ENCODE measurements around the gene UMPS. TPM values are rescaled to one million over a fixed set of nuclear protein-coding genes. Genes with fewer than 3 reads are reported as not detected.
A peak's percentile ranks its signal among the peaks of the same experiment; 100 is the strongest.

Gene UMPS
- total and polyA plus RNA-seq, 9 of the 15 experiments (the other 6 are each of a cell fraction or from before 2014, with no cell fraction given), result 28.9 to 91.0 (median 45.9) TPM

DNA sequence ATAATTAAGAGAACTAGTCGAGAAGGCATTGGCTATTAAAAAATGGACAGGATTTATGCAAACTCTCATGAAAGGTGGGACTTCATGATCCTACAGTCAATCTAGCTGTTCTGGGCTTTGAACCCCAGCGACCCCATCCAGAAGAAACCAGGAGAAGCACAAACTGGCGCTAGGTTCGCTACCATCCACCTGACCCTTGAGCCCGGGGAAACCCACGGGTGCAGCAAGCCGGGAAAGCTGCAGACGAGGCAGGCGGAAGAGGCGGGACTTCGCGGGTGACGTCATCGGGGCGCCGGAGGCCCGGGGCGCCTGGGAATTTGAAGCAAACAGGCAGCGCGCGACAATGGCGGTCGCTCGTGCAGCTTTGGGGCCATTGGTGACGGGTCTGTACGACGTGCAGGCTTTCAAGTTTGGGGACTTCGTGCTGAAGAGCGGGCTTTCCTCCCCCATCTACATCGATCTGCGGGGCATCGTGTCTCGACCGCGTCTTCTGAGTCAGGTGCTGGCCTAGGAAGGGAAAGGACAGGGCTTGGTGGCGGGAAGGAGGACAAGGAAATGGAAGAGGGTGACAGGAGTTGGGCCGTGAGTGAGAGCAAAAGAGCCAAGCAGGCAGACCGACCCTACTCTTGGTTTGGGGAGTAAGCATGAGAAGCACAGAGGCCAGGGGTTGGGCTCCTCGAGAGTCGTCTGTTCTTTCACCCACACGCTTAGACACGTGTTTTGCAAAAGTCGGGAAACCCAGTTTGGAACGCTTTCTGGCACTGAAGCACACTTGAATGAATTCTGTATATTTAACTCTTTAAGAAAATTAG lies at the start of gene UMPS (continued):
- peak; percentile 42; the same call in 1 of the 2 replicates for TF ChIP-seq SMAD4 (CRISPR knock-in tag; conservative IDR thresholded peaks at IDR 0.05)
- TF ChIP-seq, protein P1, sequence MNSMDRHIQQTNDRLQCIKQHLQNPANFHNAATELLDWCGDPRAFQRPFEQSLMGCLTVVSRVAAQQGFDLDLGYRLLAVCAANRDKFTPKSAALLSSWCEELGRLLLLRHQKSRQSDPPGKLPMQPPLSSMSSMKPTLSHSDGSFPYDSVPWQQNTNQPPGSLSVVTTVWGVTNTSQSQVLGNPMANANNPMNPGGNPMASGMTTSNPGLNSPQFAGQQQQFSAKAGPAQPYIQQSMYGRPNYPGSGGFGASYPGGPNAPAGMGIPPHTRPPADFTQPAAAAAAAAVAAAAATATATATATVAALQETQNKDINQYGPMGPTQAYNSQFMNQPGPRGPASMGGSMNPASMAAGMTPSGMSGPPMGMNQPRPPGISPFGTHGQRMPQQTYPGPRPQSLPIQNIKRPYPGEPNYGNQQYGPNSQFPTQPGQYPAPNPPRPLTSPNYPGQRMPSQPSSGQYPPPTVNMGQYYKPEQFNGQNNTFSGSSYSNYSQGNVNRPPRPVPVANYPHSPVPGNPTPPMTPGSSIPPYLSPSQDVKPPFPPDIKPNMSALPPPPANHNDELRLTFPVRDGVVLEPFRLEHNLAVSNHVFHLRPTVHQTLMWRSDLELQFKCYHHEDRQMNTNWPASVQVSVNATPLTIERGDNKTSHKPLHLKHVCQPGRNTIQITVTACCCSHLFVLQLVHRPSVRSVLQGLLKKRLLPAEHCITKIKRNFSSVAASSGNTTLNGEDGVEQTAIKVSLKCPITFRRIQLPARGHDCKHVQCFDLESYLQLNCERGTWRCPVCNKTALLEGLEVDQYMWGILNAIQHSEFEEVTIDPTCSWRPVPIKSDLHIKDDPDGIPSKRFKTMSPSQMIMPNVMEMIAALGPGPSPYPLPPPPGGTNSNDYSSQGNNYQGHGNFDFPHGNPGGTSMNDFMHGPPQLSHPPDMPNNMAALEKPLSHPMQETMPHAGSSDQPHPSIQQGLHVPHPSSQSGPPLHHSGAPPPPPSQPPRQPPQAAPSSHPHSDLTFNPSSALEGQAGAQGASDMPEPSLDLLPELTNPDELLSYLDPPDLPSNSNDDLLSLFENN (IDR thresholded peaks at IDR 0.05; ENCODE audit: low read depth in 2 of 2, low read length in 2 of 2), result no peak
- peak; percentile 90 for TF ChIP-seq GABPB1 (CRISPR knock-in tag; IDR thresholded peaks at IDR 0.05)
- TF ChIP-seq CHD4 (IDR thresholded peaks at IDR 0.05; ENCODE audit: insufficient read depth, insufficient replicate concordance, low read depth, low read length, poor library complexity, severe bottlenecking), result no peak
- no peak for TF ChIP-seq PYGO2 (tag; IDR thresholded peaks at IDR 0.05)
- peak in 1 of 2 experiments; percentile 55; a peak in 1 of 4 replicates for TF ChIP-seq TBL1XR1 (IDR thresholded peaks at IDR 0.05; ENCODE audit: low read length in 2 of 2)
- no peak for TF ChIP-seq EGR1 (conservative IDR thresholded peaks at IDR 0.05)
- TF ChIP-seq ARID1B (IDR thresholded peaks at IDR 0.05), result 0 out of 2 replicates have a peak, but pooled peaks have one; percentile 7
- TF ChIP-seq MYC (IDR thresholded peaks at IDR 0.05; ENCODE audit: low read depth, low read length), result peak; percentile 81
- TF ChIP-seq MYC (CRISPR knock-in tag; IDR thresholded peaks at IDR 0.05; ENCODE audit: borderline replicate concordance, low read depth), result 0 out of 2 replicates have a peak, but pooled peaks have one; percentile 41
- peak; percentile 38; the same call in 1 of the 2 replicates for TF ChIP-seq ESRRA (IDR thresholded peaks at IDR 0.05; ENCODE audit: borderline replicate concordance, low read depth)
- peak; percentile 92 for TF ChIP-seq POLR2A (conservative IDR thresholded peaks at IDR 0.05)
- no peak for TF ChIP-seq ZNF3 (CRISPR knock-in tag; IDR thresholded peaks at IDR 0.05)
- no peak for TF ChIP-seq SMARCB1 (IDR thresholded peaks at IDR 0.05; ENCODE audit: insufficient read length, low read depth)
- TF ChIP-seq SMC3 (conservative IDR thresholded peaks at IDR 0.05; ENCODE audit: insufficient read depth, low read depth, low read length), result no peak
- TF ChIP-seq NFE2L1 (tag; IDR thresholded peaks at IDR 0.05; ENCODE audit: borderline replicate concordance, low read depth), result no peak
- TF ChIP-seq, protein P2, sequence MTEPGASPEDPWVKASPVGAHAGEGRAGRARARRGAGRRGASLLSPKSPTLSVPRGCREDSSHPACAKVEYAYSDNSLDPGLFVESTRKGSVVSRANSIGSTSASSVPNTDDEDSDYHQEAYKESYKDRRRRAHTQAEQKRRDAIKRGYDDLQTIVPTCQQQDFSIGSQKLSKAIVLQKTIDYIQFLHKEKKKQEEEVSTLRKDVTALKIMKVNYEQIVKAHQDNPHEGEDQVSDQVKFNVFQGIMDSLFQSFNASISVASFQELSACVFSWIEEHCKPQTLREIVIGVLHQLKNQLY (CRISPR knock-in tag; conservative IDR thresholded peaks at IDR 0.05), result no peak
- TF ChIP-seq RHOXF2B (CRISPR knock-in tag; conservative IDR thresholded peaks at IDR 0.05), result no peak
- TF ChIP-seq, protein P3, sequence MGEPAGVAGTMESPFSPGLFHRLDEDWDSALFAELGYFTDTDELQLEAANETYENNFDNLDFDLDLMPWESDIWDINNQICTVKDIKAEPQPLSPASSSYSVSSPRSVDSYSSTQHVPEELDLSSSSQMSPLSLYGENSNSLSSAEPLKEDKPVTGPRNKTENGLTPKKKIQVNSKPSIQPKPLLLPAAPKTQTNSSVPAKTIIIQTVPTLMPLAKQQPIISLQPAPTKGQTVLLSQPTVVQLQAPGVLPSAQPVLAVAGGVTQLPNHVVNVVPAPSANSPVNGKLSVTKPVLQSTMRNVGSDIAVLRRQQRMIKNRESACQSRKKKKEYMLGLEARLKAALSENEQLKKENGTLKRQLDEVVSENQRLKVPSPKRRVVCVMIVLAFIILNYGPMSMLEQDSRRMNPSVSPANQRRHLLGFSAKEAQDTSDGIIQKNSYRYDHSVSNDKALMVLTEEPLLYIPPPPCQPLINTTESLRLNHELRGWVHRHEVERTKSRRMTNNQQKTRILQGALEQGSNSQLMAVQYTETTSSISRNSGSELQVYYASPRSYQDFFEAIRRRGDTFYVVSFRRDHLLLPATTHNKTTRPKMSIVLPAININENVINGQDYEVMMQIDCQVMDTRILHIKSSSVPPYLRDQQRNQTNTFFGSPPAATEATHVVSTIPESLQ (CRISPR knock-in tag; IDR thresholded peaks at IDR 0.05), result 0 out of 2 replicates have a peak, but pooled peaks have one; percentile 47
